ENCODE data around the gene GHITM. TPM values are rescaled to one million over a fixed set of nuclear protein-coding genes. Genes with fewer than 3 reads are reported as not detected.

Gene GHITM
- polyA plus RNA-seq, 1 of the 3 experiments (the other 2 are of a cell fraction): 113 TPM

DNA sequence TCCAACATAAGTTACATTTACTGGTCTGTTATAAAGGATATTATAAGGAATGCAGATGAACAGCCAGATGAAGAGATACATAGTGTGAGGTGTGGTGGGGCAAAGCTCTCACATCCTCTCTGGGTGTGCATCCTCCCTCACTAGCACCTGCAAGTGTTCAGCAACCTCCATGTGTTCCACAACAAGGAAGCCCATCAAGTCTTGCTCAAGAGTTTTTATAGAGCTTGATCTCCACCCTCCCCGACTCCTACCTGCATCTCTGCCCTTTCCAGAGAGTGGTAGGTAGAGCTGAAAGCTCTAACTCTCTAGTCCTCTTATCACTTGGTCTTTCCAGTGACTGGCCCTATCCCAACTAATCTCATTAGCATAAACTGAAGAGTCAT is 12.5 kb upstream of the GHITM start:
- POLR2A ChIA-PET: no interaction called here

More for the DNA sequence above, 12.5 kb upstream of the GHITM start:
- TF ChIP-seq, protein P1, sequence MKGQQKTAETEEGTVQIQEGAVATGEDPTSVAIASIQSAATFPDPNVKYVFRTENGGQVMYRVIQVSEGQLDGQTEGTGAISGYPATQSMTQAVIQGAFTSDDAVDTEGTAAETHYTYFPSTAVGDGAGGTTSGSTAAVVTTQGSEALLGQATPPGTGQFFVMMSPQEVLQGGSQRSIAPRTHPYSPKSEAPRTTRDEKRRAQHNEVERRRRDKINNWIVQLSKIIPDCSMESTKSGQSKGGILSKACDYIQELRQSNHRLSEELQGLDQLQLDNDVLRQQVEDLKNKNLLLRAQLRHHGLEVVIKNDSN (IDR thresholded peaks at IDR 0.05; ENCODE audit: borderline replicate concordance, low read depth): no peak
- no peak for TF ChIP-seq MXI1 (IDR thresholded peaks at IDR 0.05; ENCODE audit: low read depth, low read length)
- no peak for TF ChIP-seq GABPA (IDR thresholded peaks at IDR 0.05; ENCODE audit: low read depth)
- TF ChIP-seq, protein P2, sequence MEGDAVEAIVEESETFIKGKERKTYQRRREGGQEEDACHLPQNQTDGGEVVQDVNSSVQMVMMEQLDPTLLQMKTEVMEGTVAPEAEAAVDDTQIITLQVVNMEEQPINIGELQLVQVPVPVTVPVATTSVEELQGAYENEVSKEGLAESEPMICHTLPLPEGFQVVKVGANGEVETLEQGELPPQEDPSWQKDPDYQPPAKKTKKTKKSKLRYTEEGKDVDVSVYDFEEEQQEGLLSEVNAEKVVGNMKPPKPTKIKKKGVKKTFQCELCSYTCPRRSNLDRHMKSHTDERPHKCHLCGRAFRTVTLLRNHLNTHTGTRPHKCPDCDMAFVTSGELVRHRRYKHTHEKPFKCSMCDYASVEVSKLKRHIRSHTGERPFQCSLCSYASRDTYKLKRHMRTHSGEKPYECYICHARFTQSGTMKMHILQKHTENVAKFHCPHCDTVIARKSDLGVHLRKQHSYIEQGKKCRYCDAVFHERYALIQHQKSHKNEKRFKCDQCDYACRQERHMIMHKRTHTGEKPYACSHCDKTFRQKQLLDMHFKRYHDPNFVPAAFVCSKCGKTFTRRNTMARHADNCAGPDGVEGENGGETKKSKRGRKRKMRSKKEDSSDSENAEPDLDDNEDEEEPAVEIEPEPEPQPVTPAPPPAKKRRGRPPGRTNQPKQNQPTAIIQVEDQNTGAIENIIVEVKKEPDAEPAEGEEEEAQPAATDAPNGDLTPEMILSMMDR (IDR thresholded peaks at IDR 0.05): no peak
- no peak for TF ChIP-seq NFIC (IDR thresholded peaks at IDR 0.05; ENCODE audit: borderline replicate concordance)
- no peak for TF ChIP-seq JUND (IDR thresholded peaks at IDR 0.05)
- TF ChIP-seq, protein P3, sequence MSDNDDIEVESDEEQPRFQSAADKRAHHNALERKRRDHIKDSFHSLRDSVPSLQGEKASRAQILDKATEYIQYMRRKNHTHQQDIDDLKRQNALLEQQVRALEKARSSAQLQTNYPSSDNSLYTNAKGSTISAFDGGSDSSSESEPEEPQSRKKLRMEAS (IDR thresholded peaks at IDR 0.05; ENCODE audit: low read depth): no peak
- TF ChIP-seq, protein P4, sequence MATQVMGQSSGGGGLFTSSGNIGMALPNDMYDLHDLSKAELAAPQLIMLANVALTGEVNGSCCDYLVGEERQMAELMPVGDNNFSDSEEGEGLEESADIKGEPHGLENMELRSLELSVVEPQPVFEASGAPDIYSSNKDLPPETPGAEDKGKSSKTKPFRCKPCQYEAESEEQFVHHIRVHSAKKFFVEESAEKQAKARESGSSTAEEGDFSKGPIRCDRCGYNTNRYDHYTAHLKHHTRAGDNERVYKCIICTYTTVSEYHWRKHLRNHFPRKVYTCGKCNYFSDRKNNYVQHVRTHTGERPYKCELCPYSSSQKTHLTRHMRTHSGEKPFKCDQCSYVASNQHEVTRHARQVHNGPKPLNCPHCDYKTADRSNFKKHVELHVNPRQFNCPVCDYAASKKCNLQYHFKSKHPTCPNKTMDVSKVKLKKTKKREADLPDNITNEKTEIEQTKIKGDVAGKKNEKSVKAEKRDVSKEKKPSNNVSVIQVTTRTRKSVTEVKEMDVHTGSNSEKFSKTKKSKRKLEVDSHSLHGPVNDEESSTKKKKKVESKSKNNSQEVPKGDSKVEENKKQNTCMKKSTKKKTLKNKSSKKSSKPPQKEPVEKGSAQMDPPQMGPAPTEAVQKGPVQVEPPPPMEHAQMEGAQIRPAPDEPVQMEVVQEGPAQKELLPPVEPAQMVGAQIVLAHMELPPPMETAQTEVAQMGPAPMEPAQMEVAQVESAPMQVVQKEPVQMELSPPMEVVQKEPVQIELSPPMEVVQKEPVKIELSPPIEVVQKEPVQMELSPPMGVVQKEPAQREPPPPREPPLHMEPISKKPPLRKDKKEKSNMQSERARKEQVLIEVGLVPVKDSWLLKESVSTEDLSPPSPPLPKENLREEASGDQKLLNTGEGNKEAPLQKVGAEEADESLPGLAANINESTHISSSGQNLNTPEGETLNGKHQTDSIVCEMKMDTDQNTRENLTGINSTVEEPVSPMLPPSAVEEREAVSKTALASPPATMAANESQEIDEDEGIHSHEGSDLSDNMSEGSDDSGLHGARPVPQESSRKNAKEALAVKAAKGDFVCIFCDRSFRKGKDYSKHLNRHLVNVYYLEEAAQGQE (IDR thresholded peaks at IDR 0.05; ENCODE audit: low read depth, low read length): no peak
- no peak for TF ChIP-seq POLR2AphosphoS5 (IDR thresholded peaks at IDR 0.05; ENCODE audit: low read depth, low read length)
- TF ChIP-seq FOSL2 (IDR thresholded peaks at IDR 0.05; ENCODE audit: borderline replicate concordance, low read depth): no peak
- TF ChIP-seq MEF2A (IDR thresholded peaks at IDR 0.05; ENCODE audit: borderline replicate concordance, low read depth): no peak
- no peak for TF ChIP-seq GATA2 (CRISPR knock-in tag; IDR thresholded peaks at IDR 0.05)
- no peak for TF ChIP-seq NRF1 (IDR thresholded peaks at IDR 0.05; ENCODE audit: low read depth, low read length)
- TF ChIP-seq PBX3 (IDR thresholded peaks at IDR 0.05): no peak
- TF ChIP-seq TEAD4 (IDR thresholded peaks at IDR 0.05; ENCODE audit: borderline replicate concordance, insufficient read depth): no peak
- TF ChIP-seq SMC3 (IDR thresholded peaks at IDR 0.05; ENCODE audit: low read depth, low read length): no peak
- no peak for TF ChIP-seq IRF3 (IDR thresholded peaks at IDR 0.05; ENCODE audit: low read depth, low read length)
- TF ChIP-seq, protein P5, sequence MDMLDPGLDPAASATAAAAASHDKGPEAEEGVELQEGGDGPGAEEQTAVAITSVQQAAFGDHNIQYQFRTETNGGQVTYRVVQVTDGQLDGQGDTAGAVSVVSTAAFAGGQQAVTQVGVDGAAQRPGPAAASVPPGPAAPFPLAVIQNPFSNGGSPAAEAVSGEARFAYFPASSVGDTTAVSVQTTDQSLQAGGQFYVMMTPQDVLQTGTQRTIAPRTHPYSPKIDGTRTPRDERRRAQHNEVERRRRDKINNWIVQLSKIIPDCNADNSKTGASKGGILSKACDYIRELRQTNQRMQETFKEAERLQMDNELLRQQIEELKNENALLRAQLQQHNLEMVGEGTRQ (IDR thresholded peaks at IDR 0.05; ENCODE audit: borderline replicate concordance, low read depth, low read length): no peak
- Histone ChIP-seq H3K4me2 (no peak overlapping the region), H2AFZ (ENCODE audit: low read depth) (no peak overlapping the region), H3F3A (replicated peaks; ENCODE audit: insufficient read depth) (no peaks in the 10 kb centered on the region), H3K4me3 (ENCODE audit: low read depth in 2 of 2, low read length in 1 of 2) (no peak overlapping the region), H3K79me2 (ENCODE audit: insufficient read depth) (no peaks in the 10 kb centered on the region), H4K20me1 (ENCODE audit: insufficient read depth) (no peaks in the 10 kb centered on the region), H3K36me3 (replicated peaks in 1 of 2; ENCODE audit: control insufficient read depth in 1 of 2, insufficient read depth in 2 of 2, low read length in 1 of 2) (no peaks in the 10 kb centered on the region), H3K9me2 (no peaks in the 10 kb centered on the region), H3K9me3 (no peaks in the 10 kb centered on the region), H3K27me3 (ENCODE audit: insufficient read depth) (no peaks in the 10 kb centered on the region), H3K9ac (no peak overlapping the region), H3K4me1 (ENCODE audit: control insufficient read depth in 1 of 2, insufficient read depth in 2 of 2, low read depth in 1 of 2, low read length in 1 of 2) (no peaks in the 10 kb centered on the region), H3K27ac (ENCODE audit: low read depth in 2 of 2, low read length in 1 of 2) (no peak overlapping the region)
- CTCF ChIA-PET: no interaction called here
- 6% methylated on average over 1 of the region's 1 CpG for WGBS (ENCODE audit: low lambda C conversion rate)
- DNase-seq: no peak
